ENCODE measurements around the gene SUCLG2. TPM values are rescaled to one million over a fixed set of nuclear protein-coding genes. Genes with fewer than 3 reads are reported as not detected.

Gene SUCLG2
- total and polyA plus RNA-seq, 4 donors = 34.3 to 68.4 (median 44.3) TPM

- DNase-seq = no peak
- WGBS, 2 donors = 89 to 93% methylated on average over 6 of the region's 6 CpGs
These were observed 73.9 kb downstream of the SUCLG2 start for GRCh38 chr3:67580430-67581000.

GRCh38 chr3:67578416-67578815, 76.0 kb downstream of the SUCLG2 start:
- no peaks in the 10 kb centered on the region for H3K27me3 ChIP-seq (ENCODE audit: control insufficient read depth in 3 of 3, insufficient read depth in 3 of 3, low read length in 2 of 3)
- H3K9ac ChIP-seq (ENCODE audit: insufficient read depth in 1 of 2, low read length in 2 of 2) = no peak overlapping the region
- no peaks in the 10 kb centered on the region for H3K9me3 ChIP-seq (ENCODE audit: control insufficient read depth in 4 of 4, insufficient read depth in 3 of 4, low read length in 3 of 4)
- WGBS, 2 donors = 76 to 80% methylated on average over 5 of the region's 5 CpGs
- DNase-seq = no peak
- no peak overlapping the region for H3K27ac ChIP-seq (ENCODE audit: low read depth in 1 of 2, low read length in 1 of 2)
- TF ChIP-seq CTCF (IDR thresholded peaks at IDR 0.05; ENCODE audit: control extremely low read depth, extremely low read depth) = no peak
- peaks cover 0 to 3% (median 0%) of the 10 kb centered on the region in 5 donors for H3K4me1 ChIP-seq (ENCODE audit: control insufficient read depth in 5 of 5, insufficient read depth in 5 of 5, low read length in 5 of 5)
- ATAC-seq (ENCODE audit: insufficient read depth, low FRiP score) = no peak
- peaks cover 0 to 5% (median under 1%) of the 10 kb centered on the region in 4 donors for H3K36me3 ChIP-seq (ENCODE audit: control insufficient read depth in 4 of 4, insufficient read depth in 4 of 4, low read length in 4 of 4)
- H3K4me3 ChIP-seq = no peak overlapping the region

More at GRCh38 chr3:67580430-67581000, 73.9 kb downstream of the SUCLG2 start:
- Histone ChIP-seq H3K9me3 (ENCODE audit: control insufficient read depth in 4 of 4, insufficient read depth in 3 of 4, low read length in 3 of 4) (no peaks in the 10 kb centered on the region), H3K27me3 (ENCODE audit: control insufficient read depth in 3 of 3, insufficient read depth in 3 of 3, low read length in 2 of 3) (no peaks in the 10 kb centered on the region), H3K9ac (ENCODE audit: insufficient read depth in 1 of 2, low read length in 2 of 2) (no peak overlapping the region), H3K4me3 (no peak overlapping the region), H3K27ac (ENCODE audit: low read depth in 1 of 2, low read length in 1 of 2) (no peak overlapping the region), H3K36me3 (ENCODE audit: control insufficient read depth in 4 of 4, insufficient read depth in 4 of 4, low read length in 4 of 4) (peaks cover 0 to 5% (median under 1%) of the 10 kb centered on the region in 4 donors), H3K4me1 (ENCODE audit: control insufficient read depth in 5 of 5, insufficient read depth in 5 of 5, low read length in 5 of 5) (peaks cover 0 to 3% (median 0%) of the 10 kb centered on the region in 5 donors)
- TF ChIP-seq CTCF (IDR thresholded peaks at IDR 0.05; ENCODE audit: control extremely low read depth, extremely low read depth) = no peak
- no peak for ATAC-seq (ENCODE audit: insufficient read depth, low FRiP score)

GRCh38 chr3:67576441-67576840, 78.0 kb downstream of the SUCLG2 start:
- no peak for DNase-seq
- Histone ChIP-seq H3K36me3 (ENCODE audit: control insufficient read depth in 4 of 4, insufficient read depth in 4 of 4, low read length in 4 of 4) (peaks cover 0 to 5% (median 2%) of the 10 kb centered on the region in 4 donors), H3K9me3 (ENCODE audit: control insufficient read depth in 4 of 4, insufficient read depth in 3 of 4, low read length in 3 of 4) (no peaks in the 10 kb centered on the region), H3K4me1 (ENCODE audit: control insufficient read depth in 5 of 5, insufficient read depth in 5 of 5, low read length in 5 of 5) (peaks cover 0 to 3% (median 0%) of the 10 kb centered on the region in 5 donors), H3K27ac (ENCODE audit: low read depth in 1 of 2, low read length in 1 of 2) (no peak overlapping the region), H3K9ac (ENCODE audit: insufficient read depth in 1 of 2, low read length in 2 of 2) (no peak overlapping the region), H3K27me3 (ENCODE audit: control insufficient read depth in 3 of 3, insufficient read depth in 3 of 3, low read length in 2 of 3) (no peaks in the 10 kb centered on the region), H3K4me3 (no peak overlapping the region)
- WGBS, 2 donors = 83 to 90% methylated on average over 3 of the region's 3 CpGs
- no peak for TF ChIP-seq CTCF (IDR thresholded peaks at IDR 0.05; ENCODE audit: control extremely low read depth, extremely low read depth)
- ATAC-seq (ENCODE audit: insufficient read depth, low FRiP score) = no peak

GRCh38 chr3:67569324-67569723, 85.1 kb downstream of the SUCLG2 start:
- 92 to 98% methylated on average over 3 of the region's 3 CpGs for WGBS, 2 donors
- no peak overlapping the region for H3K9ac ChIP-seq (ENCODE audit: insufficient read depth in 1 of 2, low read length in 2 of 2)
- no peak overlapping the region for H3K27ac ChIP-seq (ENCODE audit: low read depth in 1 of 2, low read length in 1 of 2)
- H3K36me3 ChIP-seq (ENCODE audit: control insufficient read depth in 4 of 4, insufficient read depth in 4 of 4, low read length in 4 of 4) = peaks cover 0 to 3% (median under 1%) of the 10 kb centered on the region in 4 donors
- H3K9me3 ChIP-seq (ENCODE audit: control insufficient read depth in 4 of 4, insufficient read depth in 3 of 4, low read length in 3 of 4) = peaks cover 0 to 4% (median 0%) of the 10 kb centered on the region in 4 donors
- DNase-seq = no peak
- no peak for TF ChIP-seq CTCF (IDR thresholded peaks at IDR 0.05; ENCODE audit: control extremely low read depth, extremely low read depth)
- H3K27me3 ChIP-seq (ENCODE audit: control insufficient read depth in 3 of 3, insufficient read depth in 3 of 3, low read length in 2 of 3) = no peaks in the 10 kb centered on the region
- no peak for ATAC-seq (ENCODE audit: insufficient read depth, low FRiP score)
- no peaks in the 10 kb centered on the region for H3K4me1 ChIP-seq (ENCODE audit: control insufficient read depth in 5 of 5, insufficient read depth in 5 of 5, low read length in 5 of 5)
- H3K4me3 ChIP-seq = no peak overlapping the region
